H1 (cell line): ENCODE data around the gene P4HB.

ENCODE experiments used
- EZH2 ChIP-seq: fragments of 200-600 bp; sonication (generic); IDR thresholded peaks from 2 replicates; pipeline ENCODE4 v1.7.1; 2012; ENCODE audit warnings: low read depth, mild to moderate bottlenecking, moderate library complexity, low read length, inconsistent platforms; ENCODE audit not compliant: severe bottlenecking
- JUND ChIP-seq: IDR thresholded peaks from 2 replicates; pipeline ENCODE4 v1.6.1; 2011; ENCODE audit warnings: mild to moderate bottlenecking, improper control_type of control experiment, low read length
- NANOG ChIP-seq: IDR thresholded peaks from 2 replicates; pipeline ENCODE4 v1.6.1; 2011; ENCODE audit warnings: low read length, low read depth, mild to moderate bottlenecking, inconsistent platforms; ENCODE audit not compliant: insufficient read depth, poor library complexity, severe bottlenecking
- NRF1 ChIP-seq: IDR thresholded peaks from 2 replicates; pipeline ENCODE4 v1.6.1; 2011; ENCODE audit warnings: mild to moderate bottlenecking, low read depth, low read length, improper control_type of control experiment
- POLR2AphosphoS5 ChIP-seq: IDR thresholded peaks from 2 replicates; pipeline ENCODE4 v1.6.1; 2011; ENCODE audit warnings: low read depth, low read length
- RAD21 ChIP-seq, 2 experiments: IDR thresholded peaks in 1 of 2; conservative IDR thresholded peaks in 1 of 2; 2 replicates each; pipeline ENCODE4 v1.6.1; 2011; ENCODE audit warnings: low read depth in 2 of 2, low read length in 2 of 2, improper control_type of control experiment in 1 of 2, inconsistent platforms in 1 of 2, mild to moderate bottlenecking in 1 of 2, moderate library complexity in 1 of 2
- SP2 ChIP-seq: IDR thresholded peaks from 2 replicates; pipeline ENCODE4 v1.6.1; 2012; ENCODE audit warnings: mild to moderate bottlenecking, low read length, inconsistent platforms

- TF ChIP-seq EZH2 (no peak), SP2 (no peak), POLR2AphosphoS5 (no peak), JUND (no peak), NANOG (no peak), NRF1 (no peak), RAD21 (IDR thresholded peaks at IDR 0.05 in 1 of 2, conservative IDR thresholded peaks at IDR 0.05 in 1 of 2; ENCODE audit: low read depth in 2 of 2, low read length in 2 of 2) (no peak)
Observed at GRCh38 chr17:81841866-81842265, 18.5 kb downstream of the P4HB start.
